T-helper 2 cell treated with Interferon-gamma antibody and Interleukin-4, amounts not matched to agents 5 μg/mL and 100 μg/mL, for 36 hours (primary cell): ENCODE data around the gene TERT.

ENCODE experiments used
- DNase-seq: peaks from one replicate; pipeline ENCODE4 v3.0.0; 2021; ENCODE audit warnings: low spot score
- H3K27ac Mint-ChIP-seq: one replicate; pipeline ENCODE4 v1.8.0; 2021; ENCODE audit warnings: mild to moderate bottlenecking, mixed read lengths
- H3K27me3 Mint-ChIP-seq: one replicate; pipeline ENCODE4 v1.8.0; 2021; ENCODE audit warnings: low read depth, mixed read lengths
- H3K36me3 Mint-ChIP-seq: one replicate; pipeline ENCODE4 v1.8.0; 2021; ENCODE audit warnings: low read depth, mixed read lengths
- H3K4me1 Mint-ChIP-seq: one replicate; pipeline ENCODE4 v1.8.0; 2021; ENCODE audit warnings: low read depth, mixed read lengths
- H3K4me3 Mint-ChIP-seq: one replicate; pipeline ENCODE4 v1.8.0; 2022; ENCODE audit warnings: mild to moderate bottlenecking, moderate library complexity, mixed read lengths
- H3K9me3 Mint-ChIP-seq: one replicate; pipeline ENCODE4 v1.8.0; 2021; ENCODE audit warnings: mixed read lengths

Gene TERT

DNA sequence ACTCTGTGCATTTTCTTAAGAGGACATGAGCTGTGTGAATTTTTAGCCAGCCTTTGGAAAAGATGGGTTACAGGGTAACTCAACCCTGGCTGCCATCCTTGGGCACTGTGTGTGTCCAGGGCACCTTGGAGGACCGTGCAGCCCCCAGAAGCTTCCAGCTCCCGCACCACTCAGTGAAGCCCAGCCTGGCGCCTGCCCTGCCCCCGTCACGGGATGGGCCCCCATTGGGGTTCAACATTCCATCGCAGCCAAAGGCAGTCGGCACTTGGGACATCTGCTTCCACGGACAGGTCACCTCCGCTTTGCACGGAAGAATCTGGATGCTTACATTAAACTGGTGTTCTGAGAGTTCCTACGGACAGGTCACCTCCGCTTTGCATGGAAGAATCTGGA, 71.6 kb downstream of the TERT start:
- Mint-ChIP-seq H3K9me3 (no peaks in the 10 kb centered on the region), H3K27ac (no peak overlapping the region), H3K27me3 (no peaks in the 10 kb centered on the region), H3K36me3 (no peaks in the 10 kb centered on the region), H3K4me1 (no peaks in the 10 kb centered on the region), H3K4me3 (no peak overlapping the region)
- DNase-seq: no peak

DNA sequence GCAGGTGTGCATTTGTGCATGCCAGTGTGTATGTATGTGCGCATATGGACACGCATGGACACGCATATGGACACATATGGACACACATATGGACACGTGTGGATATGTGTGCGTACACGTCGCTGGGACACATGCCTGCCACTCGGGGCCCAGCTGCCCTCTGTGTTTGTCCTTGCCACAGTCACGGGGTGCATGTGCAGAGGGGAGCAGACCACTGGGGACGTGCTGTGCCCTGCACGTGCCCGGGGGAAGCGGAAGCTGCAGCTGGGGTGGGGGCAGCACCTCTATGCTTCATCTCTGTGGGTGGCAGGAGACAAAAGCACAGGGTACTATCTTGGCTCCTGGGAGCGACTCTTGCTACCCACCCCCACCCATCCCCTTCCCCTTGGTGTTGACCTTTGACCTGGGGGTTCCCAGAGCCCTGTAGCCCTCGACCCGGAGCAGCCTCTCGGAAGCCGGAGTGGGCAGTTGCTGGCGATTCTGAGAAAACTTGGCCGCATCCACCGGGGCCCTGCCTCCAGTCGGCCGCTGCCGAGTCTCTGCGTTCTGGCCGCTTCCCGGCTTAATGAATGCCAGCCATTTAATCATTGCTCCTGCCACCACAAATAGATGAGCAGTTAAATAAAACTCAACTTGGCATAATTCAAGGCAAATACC, 72.1 kb downstream of the TERT start:
- Mint-ChIP-seq H3K27me3 (no peaks in the 10 kb centered on the region), H3K4me3 (no peak overlapping the region), H3K4me1 (no peaks in the 10 kb centered on the region), H3K27ac (no peak overlapping the region), H3K9me3 (no peaks in the 10 kb centered on the region), H3K36me3 (no peaks in the 10 kb centered on the region)
- no peak for DNase-seq

DNA sequence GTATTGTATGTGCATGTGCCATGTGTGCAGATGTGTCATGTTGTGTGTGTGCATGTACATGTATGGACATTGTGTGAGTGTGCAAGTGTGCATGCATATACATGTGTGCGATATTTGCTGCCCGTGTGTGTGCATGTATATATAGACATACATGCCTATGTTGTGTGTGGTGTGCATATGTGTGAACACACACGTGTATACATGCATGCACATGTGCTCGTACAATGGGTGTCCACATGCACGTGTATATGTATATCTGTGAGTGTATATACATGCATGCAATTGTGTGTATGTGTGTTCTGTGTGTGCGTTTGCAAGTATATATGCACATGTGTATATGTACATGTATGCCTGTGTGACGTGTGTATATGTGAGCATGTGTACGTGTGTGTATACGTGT, 72.7 kb downstream of the TERT start:
- no peaks in the 10 kb centered on the region for H3K4me1 Mint-ChIP-seq
- no peaks in the 10 kb centered on the region for H3K36me3 Mint-ChIP-seq
- no peak overlapping the region for H3K27ac Mint-ChIP-seq
- H3K9me3 Mint-ChIP-seq: no peaks in the 10 kb centered on the region
- no peak for DNase-seq
- no peak overlapping the region for H3K4me3 Mint-ChIP-seq
- H3K27me3 Mint-ChIP-seq: no peaks in the 10 kb centered on the region

DNA sequence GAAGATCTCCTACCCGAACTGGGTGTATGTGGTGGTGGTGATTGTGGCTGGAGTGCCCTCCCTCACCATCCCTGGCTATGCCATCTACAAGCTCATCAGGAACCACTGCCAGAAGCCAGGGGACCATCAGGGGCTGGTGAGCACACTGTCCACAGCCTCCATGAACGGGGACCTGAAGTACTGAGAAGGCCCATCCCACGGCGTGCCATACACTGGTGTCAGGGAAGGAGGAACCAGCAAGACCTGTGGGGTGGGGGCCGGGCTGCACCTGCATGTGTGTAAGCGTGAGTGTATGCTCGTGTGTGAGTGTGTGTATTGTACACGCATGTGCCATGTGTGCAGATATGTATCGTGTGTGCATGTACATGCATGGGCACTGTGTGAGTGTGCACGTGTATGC, 73.1 kb downstream of the TERT start:
- Mint-ChIP-seq H3K9me3 (no peaks in the 10 kb centered on the region), H3K4me1 (no peaks in the 10 kb centered on the region), H3K4me3 (no peak overlapping the region), H3K36me3 (no peaks in the 10 kb centered on the region), H3K27me3 (no peaks in the 10 kb centered on the region), H3K27ac (no peak overlapping the region)
- DNase-seq: no peak

DNA sequence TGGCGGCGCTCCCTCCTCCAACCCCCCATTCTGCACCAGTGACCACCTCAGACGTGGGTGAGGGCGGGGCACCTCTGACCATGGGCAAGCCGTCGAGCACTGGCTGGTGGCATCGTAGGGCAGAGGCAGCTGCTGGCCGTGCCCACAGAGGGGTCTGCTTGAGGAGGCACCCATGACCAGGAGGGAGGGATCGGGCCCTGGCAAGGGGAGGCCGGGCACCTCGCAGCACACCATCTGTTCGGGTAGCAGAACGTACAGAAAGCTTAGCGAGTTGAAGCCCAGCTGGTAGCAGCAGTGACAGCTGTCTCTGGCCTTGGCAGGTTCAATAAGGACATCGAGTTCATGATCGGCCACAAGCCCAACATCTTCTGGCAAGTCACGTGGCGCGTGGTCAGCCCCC, 74.0 kb downstream of the TERT start:
- H3K27me3 Mint-ChIP-seq: no peaks in the 10 kb centered on the region
- H3K4me3 Mint-ChIP-seq: no peak overlapping the region
- H3K9me3 Mint-ChIP-seq: no peaks in the 10 kb centered on the region
- H3K4me1 Mint-ChIP-seq: no peaks in the 10 kb centered on the region
- no peak for DNase-seq
- no peak overlapping the region for H3K27ac Mint-ChIP-seq
- H3K36me3 Mint-ChIP-seq: no peaks in the 10 kb centered on the region

DNA sequence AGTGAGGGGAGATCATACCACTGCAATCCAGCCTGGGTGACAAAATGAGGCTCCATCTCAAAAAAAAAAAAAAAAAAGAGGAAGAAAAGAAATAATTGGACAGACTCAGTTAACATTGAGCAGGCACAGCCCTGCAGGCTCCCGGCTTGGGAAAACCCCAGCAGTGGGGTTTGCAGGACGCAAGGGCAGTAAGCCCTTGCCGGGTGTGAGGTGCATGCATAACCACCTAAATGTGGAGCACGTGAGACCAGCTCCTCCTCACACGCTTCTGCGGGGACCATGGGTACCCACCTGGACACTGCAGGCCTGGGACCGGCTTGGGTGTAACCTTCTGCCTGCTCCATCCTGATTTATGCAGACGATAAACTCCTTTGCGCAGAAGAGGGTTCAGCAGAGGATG, 74.5 kb downstream of the TERT start:
- DNase-seq: no peak
- Mint-ChIP-seq H3K4me3 (no peak overlapping the region), H3K27ac (no peak overlapping the region), H3K27me3 (no peaks in the 10 kb centered on the region), H3K4me1 (no peaks in the 10 kb centered on the region), H3K9me3 (no peaks in the 10 kb centered on the region), H3K36me3 (no peaks in the 10 kb centered on the region)

DNA sequence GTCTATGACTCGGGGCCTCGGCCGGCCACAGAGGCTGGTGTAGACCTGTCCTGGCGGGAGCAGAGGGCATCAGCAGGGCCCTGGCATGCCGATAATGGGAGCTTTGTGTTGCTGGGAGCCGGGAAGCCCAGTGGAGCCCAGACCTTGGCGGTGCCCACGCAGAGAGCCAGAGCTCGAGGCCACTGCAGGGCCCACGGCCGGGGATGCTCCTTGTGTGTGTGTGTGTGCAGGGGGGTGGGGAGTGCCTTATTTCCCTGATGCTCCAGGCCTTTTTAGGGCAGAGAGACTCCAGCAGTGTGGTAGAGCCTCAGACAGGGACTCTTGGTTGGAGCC, 75.1 kb downstream of the TERT start:
- no peak overlapping the region for H3K27ac Mint-ChIP-seq
- no peaks in the 10 kb centered on the region for H3K36me3 Mint-ChIP-seq
- no peaks in the 10 kb centered on the region for H3K27me3 Mint-ChIP-seq
- H3K4me1 Mint-ChIP-seq: no peaks in the 10 kb centered on the region
- DNase-seq: no peak
- no peak overlapping the region for H3K4me3 Mint-ChIP-seq
- H3K9me3 Mint-ChIP-seq: no peaks in the 10 kb centered on the region

DNA sequence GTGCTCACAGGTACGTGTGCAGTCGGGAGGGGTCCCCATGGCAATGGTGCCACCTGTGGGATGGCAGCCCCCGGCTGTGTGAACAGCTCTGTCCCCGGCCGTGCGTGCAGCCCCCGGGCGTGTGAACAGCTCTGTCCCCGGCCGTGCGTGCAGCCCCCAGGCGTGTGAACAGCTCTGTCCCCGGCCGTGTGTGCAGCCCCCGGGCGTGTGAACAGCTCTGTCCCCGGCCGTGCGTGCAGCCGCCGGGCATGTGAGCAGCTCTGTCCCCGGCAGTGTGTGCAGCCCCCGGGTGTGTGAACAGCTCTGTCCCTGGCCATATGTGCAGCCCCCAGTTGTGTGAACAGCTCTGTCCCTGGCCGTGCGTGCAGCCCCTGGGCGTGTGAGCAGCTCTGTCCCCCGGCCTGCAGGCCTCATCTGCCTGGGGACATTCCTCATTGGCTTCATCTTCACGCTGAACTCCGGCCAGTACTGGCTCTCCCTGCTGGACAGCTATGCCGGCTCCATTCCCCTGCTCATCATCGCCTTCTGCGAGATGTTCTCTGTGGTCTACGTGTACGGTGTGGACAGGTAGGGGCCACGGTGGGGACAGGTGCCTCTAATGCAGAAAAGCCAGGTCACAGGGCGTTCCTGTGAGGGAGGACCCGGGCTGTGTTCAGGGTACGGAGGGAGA, 75.6 kb downstream of the TERT start:
- no peaks in the 10 kb centered on the region for H3K9me3 Mint-ChIP-seq
- no peak overlapping the region for H3K4me3 Mint-ChIP-seq
- no peak for DNase-seq
- H3K27ac Mint-ChIP-seq: no peak overlapping the region
- no peaks in the 10 kb centered on the region for H3K4me1 Mint-ChIP-seq
- H3K36me3 Mint-ChIP-seq: no peaks in the 10 kb centered on the region
- H3K27me3 Mint-ChIP-seq: no peaks in the 10 kb centered on the region

DNA sequence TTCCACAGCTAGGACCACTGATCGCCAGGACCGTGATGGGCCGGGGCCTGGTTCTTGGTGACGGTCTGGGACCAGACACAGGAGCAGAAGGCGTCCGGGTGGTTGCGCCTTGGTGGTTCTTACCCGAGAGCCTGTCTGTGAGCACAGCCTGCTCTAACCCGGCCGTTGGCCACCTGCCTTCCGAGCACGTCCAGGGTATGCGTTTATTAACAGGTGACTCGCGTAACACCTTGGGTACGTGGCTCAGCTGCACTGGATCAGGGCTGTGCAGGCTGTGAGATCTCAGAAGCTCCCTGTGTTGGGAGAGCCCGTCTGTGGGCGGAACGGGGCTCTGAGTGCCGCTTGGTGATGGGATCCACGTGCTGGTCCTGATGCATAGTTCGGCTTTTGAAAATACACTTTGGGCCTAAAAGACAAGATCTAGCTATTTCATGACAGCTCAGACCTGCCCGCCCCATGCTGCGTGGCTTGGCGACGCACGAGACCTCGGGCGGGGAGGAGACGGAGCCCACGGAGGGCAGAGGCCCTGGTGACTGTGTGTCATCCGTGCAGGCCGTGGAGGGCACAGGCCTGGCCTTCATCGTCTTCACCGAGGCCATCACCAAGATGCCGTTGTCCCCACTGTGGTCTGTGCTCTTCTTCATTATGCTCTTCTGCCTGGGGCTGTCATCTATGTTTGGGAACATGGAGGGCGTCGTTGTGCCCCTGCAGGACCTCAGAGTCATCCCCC, 76.4 kb downstream of the TERT start:
- Mint-ChIP-seq H3K27ac (no peak overlapping the region), H3K36me3 (no peaks in the 10 kb centered on the region), H3K9me3 (no peaks in the 10 kb centered on the region), H3K4me1 (no peaks in the 10 kb centered on the region), H3K27me3 (no peaks in the 10 kb centered on the region), H3K4me3 (no peak overlapping the region)
- no peak for DNase-seq

DNA sequence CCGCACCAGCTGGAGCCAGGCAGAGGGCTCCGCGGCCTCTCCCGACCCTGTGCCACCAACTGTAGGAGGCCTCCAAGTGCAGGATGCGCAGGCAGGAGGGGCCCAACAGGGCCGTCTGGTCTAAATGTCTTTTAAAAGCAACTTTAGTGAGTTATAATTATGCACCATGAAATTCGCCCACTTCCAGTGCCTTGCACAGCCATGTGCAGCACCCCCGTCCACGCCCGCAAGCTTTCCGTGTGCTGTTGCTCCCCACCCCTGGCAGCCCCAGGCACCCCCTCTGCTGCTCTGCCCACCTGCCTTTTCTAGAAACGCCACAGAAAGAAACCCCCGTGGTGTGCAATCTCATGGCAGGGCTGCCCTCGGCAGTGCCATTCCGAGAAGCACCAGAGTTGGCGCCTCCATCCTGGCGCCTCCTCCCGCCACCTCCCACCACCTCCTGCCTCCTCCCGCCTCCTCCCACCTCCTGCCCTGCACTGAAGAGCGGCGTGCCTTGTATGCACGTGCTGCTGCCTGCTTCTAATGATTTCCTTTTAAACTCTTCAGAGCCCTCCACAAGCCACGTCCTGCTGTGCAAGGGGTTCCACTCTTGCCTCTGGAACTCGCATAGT, 77.2 kb downstream of the TERT start:
- Mint-ChIP-seq H3K9me3 (no peaks in the 10 kb centered on the region), H3K27me3 (no peaks in the 10 kb centered on the region), H3K4me3 (no peak overlapping the region), H3K4me1 (no peaks in the 10 kb centered on the region), H3K36me3 (no peaks in the 10 kb centered on the region), H3K27ac (no peak overlapping the region)
- no peak for DNase-seq

DNA sequence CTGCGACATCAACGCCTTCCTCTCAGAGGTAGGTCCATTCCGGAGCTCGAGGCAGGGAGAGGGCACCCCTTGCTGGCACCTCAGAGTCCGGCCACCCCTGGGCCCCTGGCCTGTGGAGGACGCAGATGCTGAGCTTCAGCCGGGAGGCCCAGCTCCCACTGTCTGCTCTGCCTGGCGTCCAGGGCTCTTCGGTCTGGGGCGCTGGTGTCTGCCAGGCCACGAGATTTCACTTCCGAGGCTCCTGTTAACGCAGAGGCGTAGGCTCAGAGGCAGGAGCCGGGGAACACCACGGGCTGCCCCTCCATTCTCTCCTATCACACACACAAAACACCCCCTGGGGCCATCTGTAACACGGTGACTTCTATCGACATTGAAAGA, 78.0 kb downstream of the TERT start:
- Mint-ChIP-seq H3K4me3 (no peak overlapping the region), H3K27ac (no peak overlapping the region), H3K27me3 (no peaks in the 10 kb centered on the region), H3K9me3 (no peaks in the 10 kb centered on the region), H3K4me1 (no peaks in the 10 kb centered on the region), H3K36me3 (no peaks in the 10 kb centered on the region)
- DNase-seq: no peak

DNA sequence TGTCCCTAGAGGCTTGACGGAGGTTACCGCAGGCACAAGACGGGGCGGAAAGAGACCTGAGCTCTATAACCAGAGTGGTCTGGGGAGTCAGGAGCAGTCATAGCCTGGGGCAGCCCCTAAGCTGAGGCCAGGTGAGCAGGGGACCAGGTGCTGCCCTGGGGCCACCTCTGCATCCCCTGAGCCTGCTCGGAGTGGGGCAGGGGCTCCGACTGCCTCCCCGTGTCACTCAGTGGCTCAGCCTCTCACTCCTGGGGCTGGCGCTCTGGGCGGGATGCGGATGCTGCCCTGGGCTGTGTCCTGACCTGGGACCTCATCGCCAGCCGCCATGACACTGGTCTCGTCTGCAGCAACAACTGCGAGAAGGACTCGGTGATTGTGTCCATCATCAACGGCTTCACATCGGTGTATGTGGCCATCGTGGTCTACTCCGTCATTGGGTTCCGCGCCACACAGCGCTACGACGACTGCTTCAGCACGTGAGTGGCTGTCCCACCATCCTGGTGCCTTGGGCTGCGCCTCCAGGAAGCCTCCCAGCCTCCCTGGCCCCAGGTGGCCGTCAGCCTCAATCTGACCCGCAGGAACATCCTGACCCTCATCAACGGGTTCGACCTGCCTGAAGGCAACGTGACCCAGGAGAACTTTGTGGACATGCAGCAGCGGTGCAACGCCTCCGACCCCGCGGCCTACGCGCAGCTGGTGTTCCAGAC, 78.5 kb downstream of the TERT start:
- DNase-seq: no peak
- H3K4me3 Mint-ChIP-seq: no peak overlapping the region
- no peaks in the 10 kb centered on the region for H3K9me3 Mint-ChIP-seq
- no peaks in the 10 kb centered on the region for H3K4me1 Mint-ChIP-seq
- H3K36me3 Mint-ChIP-seq: no peaks in the 10 kb centered on the region
- no peak overlapping the region for H3K27ac Mint-ChIP-seq
- no peaks in the 10 kb centered on the region for H3K27me3 Mint-ChIP-seq

DNA sequence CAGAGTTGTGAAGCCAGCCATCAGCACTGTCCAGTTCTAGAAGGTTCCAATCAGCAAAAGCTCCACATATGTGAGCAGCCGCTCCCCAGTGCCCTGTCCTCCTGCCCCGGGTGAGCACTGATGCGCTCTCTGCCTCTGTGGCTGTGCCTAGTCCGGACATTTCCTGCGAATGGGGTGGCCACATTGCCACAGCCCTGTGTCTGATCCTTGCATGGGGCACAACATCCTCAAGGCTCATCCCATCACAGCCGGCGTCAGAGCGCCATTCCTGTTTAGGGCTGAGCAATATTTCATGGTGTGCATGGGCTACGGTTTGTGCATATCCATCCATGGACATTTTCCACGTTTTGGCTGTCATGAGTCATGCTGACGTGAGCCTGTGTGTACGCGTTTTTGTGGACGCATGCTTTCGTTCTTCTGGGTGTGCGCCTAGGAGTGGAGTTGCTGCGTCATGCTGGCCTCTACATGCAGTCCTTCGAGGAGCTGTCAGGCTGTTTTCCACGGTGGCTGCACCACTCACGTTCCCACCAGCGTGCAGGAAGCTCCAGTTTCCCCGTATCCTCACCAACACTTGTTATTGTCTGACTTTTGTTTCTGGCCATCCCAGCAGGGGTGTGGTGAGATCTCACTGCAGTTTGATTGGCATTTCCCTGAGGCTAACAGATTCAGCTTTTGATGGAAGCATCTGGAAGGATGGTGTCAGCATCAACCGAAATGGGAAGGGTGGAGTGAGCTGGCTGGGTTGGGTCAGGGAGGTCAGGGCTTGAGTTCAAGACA, 79.4 kb downstream of the TERT start:
- H3K4me3 Mint-ChIP-seq: no peak overlapping the region
- no peaks in the 10 kb centered on the region for H3K4me1 Mint-ChIP-seq
- H3K27ac Mint-ChIP-seq: no peak overlapping the region
- no peak for DNase-seq
- no peaks in the 10 kb centered on the region for H3K27me3 Mint-ChIP-seq
- no peaks in the 10 kb centered on the region for H3K36me3 Mint-ChIP-seq
- no peaks in the 10 kb centered on the region for H3K9me3 Mint-ChIP-seq
